Measurements from ENCODE around the gene SMOC2.

GRCh38 chr6:168628732-168629245 is 187.8 kb downstream of the SMOC2 start:
- no peak for TF ChIP-seq CTCF (IDR thresholded peaks at IDR 0.05)
- TF ChIP-seq POLR2A (IDR thresholded peaks at IDR 0.05): no peak
